HepG2 (cell line): ENCODE data around the gene C2. TPM values are rescaled to one million over a fixed set of nuclear protein-coding genes. Genes with fewer than 3 reads are reported as not detected.

ENCODE experiments used
- BRCA1 ChIP-seq: sonication (generic); formaldehyde crosslinking; IDR thresholded peaks from 2 replicates; pipeline ENCODE4 v1.4.0; 2020; ENCODE audit warnings: missing genetic modification reagents
- ETS1 ChIP-seq: sonication (generic); formaldehyde crosslinking; IDR thresholded peaks from 2 replicates; pipeline ENCODE4 v1.4.0; 2020; ENCODE audit warnings: missing genetic modification reagents
- FOXP4 ChIP-seq: sonication (generic); formaldehyde crosslinking; IDR thresholded peaks from 2 replicates; pipeline ENCODE4 v1.4.0; 2020; ENCODE audit warnings: missing genetic modification reagents
- TRIM24 ChIP-seq: sonication (generic); formaldehyde crosslinking; IDR thresholded peaks from 2 replicates; pipeline ENCODE4 v1.8.0; 2022; ENCODE audit warnings: mild to moderate bottlenecking, missing genetic modification reagents
- ZBTB37 ChIP-seq: sonication (generic); formaldehyde crosslinking; IDR thresholded peaks from 2 replicates; pipeline ENCODE4 v1.4.0; 2020; ENCODE audit warnings: mild to moderate bottlenecking, missing genetic modification reagents
- ZIK1 ChIP-seq: sonication (generic); formaldehyde crosslinking; IDR thresholded peaks from 2 replicates; pipeline ENCODE4 v1.5.0; 2020; ENCODE audit warnings: mild to moderate bottlenecking, low read depth, missing genetic modification reagents, borderline replicate concordance
- ZMYM4 ChIP-seq: sonication (generic); formaldehyde crosslinking; IDR thresholded peaks from 2 replicates; pipeline ENCODE4 v1.8.1; 2023; ENCODE audit warnings: mild to moderate bottlenecking, missing genetic modification reagents
- ZNF121 ChIP-seq: sonication (generic); formaldehyde crosslinking; IDR thresholded peaks from 2 replicates; pipeline ENCODE4 v1.5.0; 2020; ENCODE audit warnings: mild to moderate bottlenecking, missing genetic modification reagents
- ZNF609 ChIP-seq: sonication (generic); formaldehyde crosslinking; IDR thresholded peaks from 2 replicates; pipeline ENCODE4 v1.4.0; 2020; ENCODE audit warnings: mild to moderate bottlenecking, missing genetic modification reagents, borderline replicate concordance
- ZNF737 ChIP-seq: sonication (generic); formaldehyde crosslinking; IDR thresholded peaks from 2 replicates; pipeline ENCODE4 v1.5.0; 2020; ENCODE audit warnings: missing genetic modification reagents, mild to moderate bottlenecking, borderline replicate concordance
- ZNF740 ChIP-seq: sonication (generic); formaldehyde crosslinking; IDR thresholded peaks from 2 replicates; pipeline ENCODE4 v1.4.0; 2020; ENCODE audit warnings: missing genetic modification reagents
- ZNF780A ChIP-seq: sonication (generic); formaldehyde crosslinking; IDR thresholded peaks from 2 replicates; pipeline ENCODE4 v1.8.0; 2022; ENCODE audit warnings: mild to moderate bottlenecking, missing genetic modification reagents, moderate library complexity
- ZNF816 ChIP-seq: sonication (generic); formaldehyde crosslinking; IDR thresholded peaks from 2 replicates; pipeline ENCODE4 v1.8.0; 2022; ENCODE audit warnings: missing genetic modification reagents, mild to moderate bottlenecking, borderline replicate concordance
- ZSCAN21 ChIP-seq: sonication (generic); formaldehyde crosslinking; IDR thresholded peaks from 2 replicates; pipeline ENCODE4 v1.8.0; 2022; ENCODE audit warnings: mild to moderate bottlenecking, missing genetic modification reagents, moderate library complexity, borderline replicate concordance
- polyA plus RNA-seq, 8 experiments: library from polyadenylated mRNA; depleted of rRNA in 3 of 8; stranded (reverse) in 7 of 8; unstranded in 1 of 8; fragments of >200 nt; fragmentation: Illumina TruSeq in 4 of 8; extraction: Trizol in 4 of 8; gene quantifications; 2 replicates each; pipeline versions ENCODE4 v1.2.1 to v1.2.3, GENCODE V29; 2011 to 2016; ENCODE audit warnings: low read depth in 4 of 8, missing spikeins in 1 of 8, mixed read lengths in 1 of 8; ENCODE audit not compliant: insufficient read depth in 1 of 8
- total RNA-seq, 5 experiments: library from RNA; depleted of rRNA; stranded (reverse); fragments of >200 nt; fragmentation: Illumina TruSeq; extraction: Trizol; gene quantifications; 2 replicates each; pipeline ENCODE4 v1.2.3, GENCODE V29; 2016; ENCODE audit warnings: low read depth in 1 of 5

Gene C2
- total and polyA plus RNA-seq, 2 of the 13 experiments (the other 11 are each of a cell fraction or from before 2014, with no cell fraction given), result 165 to 307 TPM

GRCh38 chr6:31971279-31971992 is 43.9 kb downstream of the C2 start (continued):
- TF ChIP-seq ETS1, result no peak
- TF ChIP-seq ZNF780A (CRISPR knock-in tag), result no peak
- TF ChIP-seq ZNF737 (CRISPR knock-in tag), result 0 out of 2 replicates have a peak, but pooled peaks have one; percentile 36
- no peak for TF ChIP-seq TRIM24 (CRISPR knock-in tag)
- no peak for TF ChIP-seq ZNF609 (CRISPR knock-in tag)
- TF ChIP-seq ZNF740 (CRISPR knock-in tag), result no peak
- no peak for TF ChIP-seq ZNF816 (CRISPR knock-in tag)
- no peak for TF ChIP-seq FOXP4 (CRISPR knock-in tag)
- TF ChIP-seq ZMYM4 (CRISPR knock-in tag), result no peak
- TF ChIP-seq BRCA1 (CRISPR knock-in tag), result no peak
- TF ChIP-seq ZBTB37, result 0 out of 2 replicates have a peak, but pooled peaks have one; percentile 4
- TF ChIP-seq ZNF121 (CRISPR knock-in tag), result no peak
- TF ChIP-seq ZSCAN21 (CRISPR knock-in tag), result no peak; the same call in 1 of the 2 replicates
- TF ChIP-seq ZIK1 (CRISPR knock-in tag), result no peak
